GM12874 (cell line): ENCODE results near the gene PHACTR3.

ENCODE experiments used
- TF ChIP-seq, protein P1 (sequence below): IDR thresholded peaks from 2 replicates; pipeline ENCODE4 v1.5.1; 2011; ENCODE audit warnings: low read depth, mild to moderate bottlenecking, control low read depth, low read length, moderate library complexity; ENCODE audit not compliant: insufficient read depth

The PHACTR3 gene

DNA sequence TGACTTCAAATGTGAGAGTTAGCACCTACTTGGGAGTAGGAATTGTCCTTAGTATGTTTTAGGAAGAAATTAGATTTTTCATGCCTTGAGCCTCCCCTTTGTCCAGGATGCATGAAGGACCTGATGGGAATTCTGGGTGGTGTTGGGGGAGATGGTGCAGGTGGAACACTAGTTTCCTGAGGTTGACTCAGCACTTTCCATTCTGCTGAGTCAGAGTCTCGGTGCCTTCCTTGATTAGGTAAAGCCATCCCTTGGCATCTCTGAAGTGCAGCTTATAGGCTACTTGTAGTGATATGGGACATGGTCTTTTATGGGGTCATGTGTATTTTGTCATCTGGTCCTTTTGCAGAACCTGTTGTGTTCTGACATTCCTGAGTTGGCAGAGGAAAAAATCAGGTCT, 105.3 kb downstream of the PHACTR3 start:
- TF ChIP-seq, protein P1, sequence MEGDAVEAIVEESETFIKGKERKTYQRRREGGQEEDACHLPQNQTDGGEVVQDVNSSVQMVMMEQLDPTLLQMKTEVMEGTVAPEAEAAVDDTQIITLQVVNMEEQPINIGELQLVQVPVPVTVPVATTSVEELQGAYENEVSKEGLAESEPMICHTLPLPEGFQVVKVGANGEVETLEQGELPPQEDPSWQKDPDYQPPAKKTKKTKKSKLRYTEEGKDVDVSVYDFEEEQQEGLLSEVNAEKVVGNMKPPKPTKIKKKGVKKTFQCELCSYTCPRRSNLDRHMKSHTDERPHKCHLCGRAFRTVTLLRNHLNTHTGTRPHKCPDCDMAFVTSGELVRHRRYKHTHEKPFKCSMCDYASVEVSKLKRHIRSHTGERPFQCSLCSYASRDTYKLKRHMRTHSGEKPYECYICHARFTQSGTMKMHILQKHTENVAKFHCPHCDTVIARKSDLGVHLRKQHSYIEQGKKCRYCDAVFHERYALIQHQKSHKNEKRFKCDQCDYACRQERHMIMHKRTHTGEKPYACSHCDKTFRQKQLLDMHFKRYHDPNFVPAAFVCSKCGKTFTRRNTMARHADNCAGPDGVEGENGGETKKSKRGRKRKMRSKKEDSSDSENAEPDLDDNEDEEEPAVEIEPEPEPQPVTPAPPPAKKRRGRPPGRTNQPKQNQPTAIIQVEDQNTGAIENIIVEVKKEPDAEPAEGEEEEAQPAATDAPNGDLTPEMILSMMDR, result no peak

DNA sequence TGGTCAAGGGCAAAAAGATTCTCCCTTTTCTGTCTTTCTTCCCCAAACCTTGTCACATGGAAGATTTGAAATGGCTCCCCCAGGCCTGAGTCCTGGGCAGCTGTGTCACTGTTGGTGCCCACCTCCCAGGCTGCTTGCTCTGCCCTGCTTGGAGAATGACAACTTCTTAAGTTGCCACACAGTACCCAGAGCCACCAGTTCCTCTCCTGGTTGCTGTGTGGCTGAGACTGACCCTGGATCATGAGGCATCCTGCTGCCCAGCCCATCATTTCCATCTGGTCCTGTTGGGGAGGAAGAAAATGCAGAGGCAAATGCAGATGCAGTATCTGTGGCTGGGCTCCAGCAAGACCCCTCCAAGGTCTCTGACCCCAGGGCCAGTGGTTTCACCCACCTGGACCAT, 113.7 kb downstream of the PHACTR3 start:
- TF ChIP-seq, protein P1, result no peak

DNA sequence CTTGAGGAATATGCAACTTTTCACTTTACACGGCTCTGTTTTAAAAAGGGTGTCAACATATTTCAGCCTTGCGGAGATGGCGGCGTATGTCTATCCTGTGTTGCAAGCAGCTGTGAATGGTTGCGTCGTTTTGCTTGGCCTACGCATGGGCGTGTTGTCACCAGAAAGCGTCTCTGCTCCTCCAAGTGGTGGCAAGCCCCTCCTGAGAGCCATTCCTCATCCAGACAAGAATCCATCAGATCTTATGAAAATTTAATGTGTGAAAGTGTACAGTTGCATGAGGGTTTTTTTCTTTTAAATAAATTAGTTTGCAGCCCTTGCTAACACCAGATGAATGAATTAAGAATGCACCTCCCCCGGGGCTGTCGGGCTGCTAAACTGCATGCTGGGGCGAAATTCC, 114.4 kb downstream of the PHACTR3 start:
- TF ChIP-seq, protein P1, result no peak

DNA sequence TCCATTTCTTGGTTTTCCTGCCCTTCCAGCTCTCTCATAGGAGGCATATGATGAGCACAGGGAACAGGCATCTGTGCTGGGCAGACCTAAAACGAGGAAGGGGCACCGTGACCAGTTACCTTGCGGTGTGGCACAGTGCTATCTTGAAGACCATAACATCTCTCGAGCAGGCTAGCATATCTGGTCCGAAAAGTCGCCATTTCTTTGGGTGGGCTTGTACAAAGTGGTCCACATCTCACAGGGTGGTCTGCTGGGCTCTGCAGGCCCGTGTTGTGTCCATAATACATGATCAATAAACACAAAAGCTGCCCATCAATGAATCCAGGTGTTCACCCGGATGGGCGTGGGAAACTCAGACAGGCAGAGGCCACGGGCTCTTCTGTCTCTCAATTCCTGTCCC, 115.7 kb downstream of the PHACTR3 start:
- TF ChIP-seq, protein P1, result no peak

DNA sequence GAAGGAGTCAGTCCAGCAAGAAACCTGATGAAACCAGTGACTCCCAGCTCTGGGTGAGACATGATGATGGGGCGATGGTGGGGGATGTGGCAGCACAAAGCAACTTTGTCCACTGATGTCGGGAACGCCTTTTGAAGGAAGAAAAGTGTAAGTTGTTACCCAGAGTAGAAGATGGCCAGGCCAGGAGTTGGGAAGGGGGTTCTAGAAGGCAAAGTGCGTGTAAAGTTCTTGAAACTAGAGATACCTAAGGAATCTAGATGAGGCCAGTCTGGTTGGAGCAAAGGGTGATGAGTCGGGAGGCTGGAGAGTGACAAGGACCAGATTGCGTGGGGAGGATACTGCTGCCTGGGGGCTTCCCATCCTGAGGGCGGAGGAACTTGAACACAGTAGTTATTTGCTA, 117.0 kb downstream of the PHACTR3 start:
- TF ChIP-seq, protein P1, result no peak

DNA sequence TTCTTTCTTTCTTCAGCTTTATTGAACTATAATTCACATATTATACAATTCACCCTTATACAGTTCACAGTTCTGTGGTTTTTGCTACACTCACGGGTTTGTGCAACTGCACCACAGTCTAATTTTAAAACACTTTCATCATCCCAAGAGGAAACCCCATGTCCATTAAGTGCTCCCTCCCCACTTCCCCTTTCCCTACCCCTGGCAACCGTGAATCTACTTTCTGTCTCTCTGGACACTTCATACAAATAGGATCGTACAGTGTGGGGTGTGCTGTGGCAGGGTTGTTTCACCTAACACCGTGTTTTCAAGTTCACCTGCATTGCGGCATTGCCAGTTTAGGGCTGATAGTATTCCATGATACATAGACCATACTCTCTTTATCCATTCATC, 118.8 kb downstream of the PHACTR3 start:
- TF ChIP-seq, protein P1, result no peak

DNA sequence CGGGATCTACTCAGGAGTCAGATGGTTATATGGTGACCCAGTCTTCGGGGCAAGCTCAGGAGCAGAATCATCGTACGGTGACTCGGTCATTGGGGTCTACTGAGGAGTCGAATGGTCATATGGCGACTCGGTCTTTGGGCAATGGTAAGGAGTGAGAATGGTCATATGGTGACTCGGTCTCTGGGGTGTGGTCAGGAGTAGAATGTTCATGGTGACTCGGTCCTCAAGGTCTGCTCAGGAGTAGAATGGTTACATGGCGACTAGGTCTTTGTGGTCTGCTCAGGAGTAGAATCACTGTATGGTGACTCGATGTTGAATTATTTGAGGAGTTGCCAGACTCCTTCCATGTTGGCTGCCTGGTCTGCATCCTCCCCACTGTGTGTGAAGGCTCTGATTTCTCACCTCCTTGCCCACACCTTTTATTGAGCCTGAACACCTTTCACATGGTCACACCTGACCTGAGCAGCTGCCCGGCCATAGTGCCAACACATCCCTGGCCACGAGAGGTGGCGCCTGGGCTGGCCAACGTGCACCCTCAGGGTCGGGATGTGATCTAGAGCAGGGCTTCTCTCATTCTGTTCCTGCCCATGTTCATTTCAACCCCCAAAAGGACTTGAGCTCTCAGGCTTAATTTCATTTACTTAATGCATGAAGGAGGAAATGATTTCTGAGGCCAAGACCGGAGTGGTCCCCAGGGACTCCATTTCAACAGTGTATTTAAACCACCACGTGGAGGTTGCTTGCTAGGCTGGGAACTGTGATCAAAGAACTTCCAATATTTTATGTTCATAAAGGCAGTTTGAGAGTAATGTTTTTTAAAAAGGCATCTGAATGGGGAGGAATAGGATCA, 119.5 kb downstream of the PHACTR3 start:
- TF ChIP-seq, protein P1, result no peak
